ENCODE data around the gene CHD6. TPM values are rescaled to one million over a fixed set of nuclear protein-coding genes. Genes with fewer than 3 reads are reported as not detected.

CHD6 gene
- total and polyA plus RNA-seq, 2 experiments from 2014 or later: 41.0 to 158 TPM

DNA sequence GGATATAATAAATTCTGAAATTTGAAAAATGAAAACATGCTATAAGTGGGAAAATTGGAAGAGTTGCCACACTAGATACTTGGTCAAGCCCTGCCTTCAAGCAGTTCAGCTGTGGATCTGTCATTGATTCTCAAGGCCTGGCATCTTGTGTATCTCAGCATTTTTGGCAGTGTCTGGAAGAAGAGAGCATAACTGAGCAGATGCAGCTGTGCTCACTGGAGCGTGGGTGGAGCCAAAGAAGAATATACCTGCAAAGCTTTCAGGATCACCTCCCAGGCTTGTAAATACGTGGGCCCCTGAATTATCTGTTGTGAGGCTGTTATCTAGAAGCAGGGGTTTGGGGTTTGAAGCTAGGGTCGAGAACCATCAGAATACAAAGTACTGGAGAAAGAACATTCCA lies 31.3 kb upstream of the CHD6 start:
- H2AFZ ChIP-seq: peak overlapping the region; percentile 100
- H3K36me3 Mint-ChIP-seq (ENCODE audit: low read depth): no peaks in the 10 kb centered on the region
- H3K27ac ChIP-seq (ENCODE audit: low read depth): no peak overlapping the region
- H3K4me1 Mint-ChIP-seq: peaks cover 31% of the 10 kb centered on the region
- no peak overlapping the region for H3K4me3 Mint-ChIP-seq
- no peaks in the 10 kb centered on the region for H3K27me3 Mint-ChIP-seq (ENCODE audit: insufficient read depth, low read depth, poor library complexity)
- no peak for TF ChIP-seq JUNB (IDR thresholded peaks at IDR 0.05; ENCODE audit: unreplicated experiment)
- TF ChIP-seq CREB1 (CRISPR knock-in tag; IDR thresholded peaks at IDR 0.05; ENCODE audit: low read depth): no peak
- TF ChIP-seq, protein P1, sequence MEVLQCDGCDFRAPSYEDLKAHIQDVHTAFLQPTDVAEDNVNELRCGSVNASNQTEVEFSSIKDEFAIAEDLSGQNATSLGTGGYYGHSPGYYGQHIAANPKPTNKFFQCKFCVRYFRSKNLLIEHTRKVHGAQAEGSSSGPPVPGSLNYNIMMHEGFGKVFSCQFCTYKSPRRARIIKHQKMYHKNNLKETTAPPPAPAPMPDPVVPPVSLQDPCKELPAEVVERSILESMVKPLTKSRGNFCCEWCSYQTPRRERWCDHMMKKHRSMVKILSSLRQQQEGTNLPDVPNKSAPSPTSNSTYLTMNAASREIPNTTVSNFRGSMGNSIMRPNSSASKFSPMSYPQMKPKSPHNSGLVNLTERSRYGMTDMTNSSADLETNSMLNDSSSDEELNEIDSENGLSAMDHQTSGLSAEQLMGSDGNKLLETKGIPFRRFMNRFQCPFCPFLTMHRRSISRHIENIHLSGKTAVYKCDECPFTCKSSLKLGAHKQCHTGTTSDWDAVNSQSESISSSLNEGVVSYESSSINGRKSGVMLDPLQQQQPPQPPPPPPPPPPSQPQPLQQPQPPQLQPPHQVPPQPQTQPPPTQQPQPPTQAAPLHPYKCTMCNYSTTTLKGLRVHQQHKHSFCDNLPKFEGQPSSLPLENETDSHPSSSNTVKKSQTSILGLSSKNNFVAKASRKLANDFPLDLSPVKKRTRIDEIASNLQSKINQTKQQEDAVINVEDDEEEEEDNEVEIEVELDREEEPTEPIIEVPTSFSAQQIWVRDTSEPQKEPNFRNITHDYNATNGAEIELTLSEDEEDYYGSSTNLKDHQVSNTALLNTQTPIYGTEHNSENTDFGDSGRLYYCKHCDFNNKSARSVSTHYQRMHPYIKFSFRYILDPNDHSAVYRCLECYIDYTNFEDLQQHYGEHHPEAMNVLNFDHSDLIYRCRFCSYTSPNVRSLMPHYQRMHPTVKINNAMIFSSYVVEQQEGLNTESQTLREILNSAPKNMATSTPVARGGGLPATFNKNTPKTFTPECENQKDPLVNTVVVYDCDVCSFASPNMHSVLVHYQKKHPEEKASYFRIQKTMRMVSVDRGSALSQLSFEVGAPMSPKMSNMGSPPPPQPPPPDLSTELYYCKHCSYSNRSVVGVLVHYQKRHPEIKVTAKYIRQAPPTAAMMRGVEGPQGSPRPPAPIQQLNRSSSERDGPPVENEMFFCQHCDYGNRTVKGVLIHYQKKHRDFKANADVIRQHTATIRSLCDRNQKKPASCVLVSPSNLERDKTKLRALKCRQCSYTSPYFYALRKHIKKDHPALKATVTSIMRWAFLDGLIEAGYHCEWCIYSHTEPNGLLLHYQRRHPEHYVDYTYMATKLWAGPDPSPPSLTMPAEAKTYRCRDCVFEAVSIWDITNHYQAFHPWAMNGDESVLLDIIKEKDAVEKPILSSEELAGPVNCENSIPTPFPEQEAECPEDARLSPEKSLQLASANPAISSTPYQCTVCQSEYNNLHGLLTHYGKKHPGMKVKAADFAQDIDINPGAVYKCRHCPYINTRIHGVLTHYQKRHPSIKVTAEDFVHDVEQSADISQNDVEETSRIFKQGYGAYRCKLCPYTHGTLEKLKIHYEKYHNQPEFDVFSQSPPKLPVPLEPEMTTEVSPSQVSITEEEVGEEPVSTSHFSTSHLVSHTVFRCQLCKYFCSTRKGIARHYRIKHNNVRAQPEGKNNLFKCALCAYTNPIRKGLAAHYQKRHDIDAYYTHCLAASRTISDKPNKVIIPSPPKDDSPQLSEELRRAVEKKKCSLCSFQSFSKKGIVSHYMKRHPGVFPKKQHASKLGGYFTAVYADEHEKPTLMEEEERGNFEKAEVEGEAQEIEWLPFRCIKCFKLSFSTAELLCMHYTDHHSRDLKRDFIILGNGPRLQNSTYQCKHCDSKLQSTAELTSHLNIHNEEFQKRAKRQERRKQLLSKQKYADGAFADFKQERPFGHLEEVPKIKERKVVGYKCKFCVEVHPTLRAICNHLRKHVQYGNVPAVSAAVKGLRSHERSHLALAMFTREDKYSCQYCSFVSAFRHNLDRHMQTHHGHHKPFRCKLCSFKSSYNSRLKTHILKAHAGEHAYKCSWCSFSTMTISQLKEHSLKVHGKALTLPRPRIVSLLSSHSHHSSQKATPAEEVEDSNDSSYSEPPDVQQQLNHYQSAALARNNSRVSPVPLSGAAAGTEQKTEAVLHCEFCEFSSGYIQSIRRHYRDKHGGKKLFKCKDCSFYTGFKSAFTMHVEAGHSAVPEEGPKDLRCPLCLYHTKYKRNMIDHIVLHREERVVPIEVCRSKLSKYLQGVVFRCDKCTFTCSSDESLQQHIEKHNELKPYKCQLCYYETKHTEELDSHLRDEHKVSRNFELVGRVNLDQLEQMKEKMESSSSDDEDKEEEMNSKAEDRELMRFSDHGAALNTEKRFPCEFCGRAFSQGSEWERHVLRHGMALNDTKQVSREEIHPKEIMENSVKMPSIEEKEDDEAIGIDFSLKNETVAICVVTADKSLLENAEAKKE (CRISPR knock-in tag; IDR thresholded peaks at IDR 0.05): no peak
- no peak for TF ChIP-seq ZNF114 (CRISPR knock-in tag; IDR thresholded peaks at IDR 0.05)
- TF ChIP-seq STAT1 (IDR thresholded peaks at IDR 0.05; ENCODE audit: unreplicated experiment): no peak
- no peak for TF ChIP-seq ETS1 (IDR thresholded peaks at IDR 0.05)
- no peak for TF ChIP-seq NANOG (IDR thresholded peaks at IDR 0.05; ENCODE audit: borderline replicate concordance)
- TF ChIP-seq CTCF (conservative IDR thresholded peaks at IDR 0.05; ENCODE audit: low read depth in 2 of 2): no peak
- TF ChIP-seq POLR2AphosphoS5 (IDR thresholded peaks at IDR 0.05; ENCODE audit: low read depth): no peak
- TF ChIP-seq ZNF331 (CRISPR knock-in tag; IDR thresholded peaks at IDR 0.05; ENCODE audit: low read depth): no peak
- TF ChIP-seq REST (IDR thresholded peaks at IDR 0.05; ENCODE audit: unreplicated experiment): no peak
- no peak for TF ChIP-seq EZH2phosphoT487 (IDR thresholded peaks at IDR 0.05; ENCODE audit: unreplicated experiment)
- TF ChIP-seq EZH2 (IDR thresholded peaks at IDR 0.05; ENCODE audit: low read depth, unreplicated experiment): no peak
- no peak overlapping the region for H3K4me3 ChIP-seq
- DNase-seq (ENCODE audit: low spot score): no peak
- peaks cover 23% of the 10 kb centered on the region for H3K4me1 ChIP-seq (ENCODE audit: insufficient read depth)
- H3K4me2 ChIP-seq: peak overlapping the region; percentile 73; the same call in 1 of the 2 replicates
- no peaks in the 10 kb centered on the region for H3K36me3 ChIP-seq (ENCODE audit: insufficient read depth)
- H4K20me1 ChIP-seq (replicated peaks; ENCODE audit: insufficient read depth): no peaks in the 10 kb centered on the region
- ATAC-seq: no peak
- H3K27ac Mint-ChIP-seq: no peak overlapping the region
- 0 out of 2 replicates have a peak, but pooled peaks cover 2% of the 10 kb centered on the region for H3K9me2 ChIP-seq (ENCODE audit: insufficient read depth)
- no peaks in the 10 kb centered on the region for H3K9me3 Mint-ChIP-seq
- no peaks in the 10 kb centered on the region for H3K27me3 ChIP-seq (ENCODE audit: insufficient read depth)
- H3K79me2 ChIP-seq (replicated peaks; ENCODE audit: insufficient read depth): no peaks in the 10 kb centered on the region
- no peaks in the 10 kb centered on the region for H3F3A ChIP-seq (replicated peaks; ENCODE audit: low read depth)
